H1 (cell line): ENCODE measurements around the gene AKT1S1.
A peak's percentile ranks its signal among the peaks of the same experiment; 100 is the strongest.

ENCODE experiments used
- BACH1 ChIP-seq: IDR thresholded peaks from 2 replicates; pipeline ENCODE4 v1.6.1; 2012; ENCODE audit warnings: low read length, improper control_type of control experiment
- EP300 ChIP-seq, 2 experiments: IDR thresholded peaks; 1 replicate in 1 of 2; 2 replicates in 1 of 2; pipeline ENCODE4 v1.6.1; 2011 to 2012; ENCODE audit warnings: low read depth in 2 of 2, low read length in 2 of 2, mild to moderate bottlenecking in 2 of 2, borderline replicate concordance in 1 of 2, inconsistent platforms in 1 of 2, moderate library complexity in 1 of 2
- EZH2 ChIP-seq: fragments of 200-600 bp; sonication (generic); IDR thresholded peaks from 2 replicates; pipeline ENCODE4 v1.7.1; 2012; ENCODE audit warnings: low read depth, mild to moderate bottlenecking, moderate library complexity, low read length, inconsistent platforms; ENCODE audit not compliant: severe bottlenecking
- HDAC6 ChIP-seq: IDR thresholded peaks from one replicate; pipeline ENCODE4 v1.7.1; 2012; ENCODE audit warnings: low read depth, mild to moderate bottlenecking, inconsistent platforms, low read length, moderate library complexity
- JUN ChIP-seq: IDR thresholded peaks from 2 replicates; pipeline ENCODE4 v1.6.1; 2011; ENCODE audit warnings: low read depth, mild to moderate bottlenecking, improper control_type of control experiment, low read length
- JUND ChIP-seq: IDR thresholded peaks from 2 replicates; pipeline ENCODE4 v1.6.1; 2011; ENCODE audit warnings: mild to moderate bottlenecking, improper control_type of control experiment, low read length
- PHF8 ChIP-seq: fragments of 200-600 bp; sonication (generic); conservative IDR thresholded peaks from 2 replicates; pipeline ENCODE4 v1.7.1; 2012; ENCODE audit warnings: low read depth, mild to moderate bottlenecking, inconsistent platforms, low read length, moderate library complexity
- POLR2A ChIP-seq, 2 experiments: IDR thresholded peaks; 1 replicate in 1 of 2; 2 replicates in 1 of 2; pipeline ENCODE4 v1.6.1; 2011; ENCODE audit warnings: low read depth in 2 of 2, low read length in 2 of 2, mild to moderate bottlenecking in 2 of 2; ENCODE audit errors: control extremely low read depth in 1 of 2
- RFX5 ChIP-seq: IDR thresholded peaks from 2 replicates; pipeline ENCODE4 v1.6.1; 2011; ENCODE audit warnings: low read depth, low read length, improper control_type of control experiment, borderline replicate concordance
- RNF2 ChIP-seq: fragments of 200-900, 300-1000 bp; sonication (generic); IDR thresholded peaks from 2 replicates; pipeline ENCODE4 v1.7.1; 2016; ENCODE audit warnings: borderline replicate concordance, low read depth, mild to moderate bottlenecking, antibody characterized with exemption, low read length; ENCODE audit not compliant: poor library complexity, severe bottlenecking; ENCODE audit errors: missing control alignments
- TAF1 ChIP-seq: IDR thresholded peaks from 2 replicates; pipeline ENCODE4 v1.6.1; 2011; ENCODE audit warnings: mild to moderate bottlenecking, low read depth, low read length
- TEAD4 ChIP-seq: IDR thresholded peaks from 2 replicates; pipeline ENCODE4 v1.6.1; 2012; ENCODE audit warnings: low read depth, low read length, inconsistent platforms, mixed read lengths
- TF ChIP-seq, protein P1 (sequence below), 3 experiments: IDR thresholded peaks; 1 replicate in 2 of 3; 2 replicates in 1 of 3; pipeline versions ENCODE4 v1.5.1 to v1.6.1; 2011; ENCODE audit warnings: low read length in 3 of 3, mild to moderate bottlenecking in 3 of 3, inconsistent platforms in 2 of 3, low read depth in 1 of 3, moderate library complexity in 1 of 3; ENCODE audit not compliant: insufficient read depth in 1 of 3; ENCODE audit errors: control extremely low read depth in 1 of 3

DNA sequence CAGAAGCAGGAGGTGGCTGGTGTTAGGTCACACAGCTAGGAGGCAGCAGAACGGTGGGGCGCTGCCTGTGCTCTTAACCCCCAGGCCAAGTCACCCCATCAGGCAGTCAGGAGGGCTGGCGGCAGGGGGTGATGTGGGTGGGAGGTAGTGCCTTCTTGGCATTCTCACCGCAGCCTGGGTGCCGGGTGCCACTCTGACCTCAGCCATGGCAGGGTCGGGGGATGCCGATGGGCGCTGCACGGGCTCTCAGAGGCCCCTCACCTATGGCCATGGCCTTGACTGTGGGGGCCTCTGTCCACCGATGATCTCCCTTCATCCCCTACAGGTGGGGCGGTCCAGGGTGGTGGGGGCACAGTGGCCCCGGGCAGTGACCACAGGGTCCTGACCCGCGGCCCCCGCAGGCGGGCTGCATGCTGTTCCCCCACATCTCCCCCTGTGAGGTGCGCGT lies 20.6 kb downstream of the AKT1S1 start:
- TF ChIP-seq, protein P1, sequence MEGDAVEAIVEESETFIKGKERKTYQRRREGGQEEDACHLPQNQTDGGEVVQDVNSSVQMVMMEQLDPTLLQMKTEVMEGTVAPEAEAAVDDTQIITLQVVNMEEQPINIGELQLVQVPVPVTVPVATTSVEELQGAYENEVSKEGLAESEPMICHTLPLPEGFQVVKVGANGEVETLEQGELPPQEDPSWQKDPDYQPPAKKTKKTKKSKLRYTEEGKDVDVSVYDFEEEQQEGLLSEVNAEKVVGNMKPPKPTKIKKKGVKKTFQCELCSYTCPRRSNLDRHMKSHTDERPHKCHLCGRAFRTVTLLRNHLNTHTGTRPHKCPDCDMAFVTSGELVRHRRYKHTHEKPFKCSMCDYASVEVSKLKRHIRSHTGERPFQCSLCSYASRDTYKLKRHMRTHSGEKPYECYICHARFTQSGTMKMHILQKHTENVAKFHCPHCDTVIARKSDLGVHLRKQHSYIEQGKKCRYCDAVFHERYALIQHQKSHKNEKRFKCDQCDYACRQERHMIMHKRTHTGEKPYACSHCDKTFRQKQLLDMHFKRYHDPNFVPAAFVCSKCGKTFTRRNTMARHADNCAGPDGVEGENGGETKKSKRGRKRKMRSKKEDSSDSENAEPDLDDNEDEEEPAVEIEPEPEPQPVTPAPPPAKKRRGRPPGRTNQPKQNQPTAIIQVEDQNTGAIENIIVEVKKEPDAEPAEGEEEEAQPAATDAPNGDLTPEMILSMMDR (IDR thresholded peaks at IDR 0.05; ENCODE audit: control extremely low read depth in 1 of 3, insufficient read depth in 1 of 3, low read depth in 1 of 3, low read length in 3 of 3): no peak
- TF ChIP-seq TAF1: no peak
- peak in 1 of 2 experiments; percentile 45; a peak in 1 of 3 replicates for TF ChIP-seq POLR2A (IDR thresholded peaks at IDR 0.05; ENCODE audit: control extremely low read depth in 1 of 2, low read depth in 2 of 2, low read length in 2 of 2)
- no peak for TF ChIP-seq RFX5
- no peak for TF ChIP-seq JUND
- no peak for TF ChIP-seq HDAC6
- TF ChIP-seq EP300 (IDR thresholded peaks at IDR 0.05; ENCODE audit: borderline replicate concordance in 1 of 2, low read depth in 2 of 2, low read length in 2 of 2): no peak
- no peak for TF ChIP-seq PHF8
- no peak for TF ChIP-seq TEAD4
- no peak for TF ChIP-seq RNF2
- TF ChIP-seq EZH2: no peak
- no peak for TF ChIP-seq JUN
- TF ChIP-seq BACH1: no peak
